Measurements from ENCODE around the gene ACVR1B. TPM values are rescaled to one million over a fixed set of nuclear protein-coding genes. Genes with fewer than 3 reads are reported as not detected.

ACVR1B gene
- total and polyA plus RNA-seq, 9 of the 15 experiments (the other 6 are each of a cell fraction or from before 2014, with no cell fraction given), result 0.97 to 15.1 (median 6.8) TPM

- TF ChIP-seq ZNF830 (CRISPR knock-in tag; IDR thresholded peaks at IDR 0.05) (no peak), MED1 (CRISPR knock-in tag; IDR thresholded peaks at IDR 0.05; ENCODE audit: borderline replicate concordance) (no peak), RAD51 (IDR thresholded peaks at IDR 0.05; ENCODE audit: borderline replicate concordance, low read depth) (0 out of 2 replicates have a peak, but pooled peaks have one; percentile 13), NELFE (IDR thresholded peaks at IDR 0.05; ENCODE audit: insufficient read depth, insufficient read length) (no peak), ZNF347 (CRISPR knock-in tag; IDR thresholded peaks at IDR 0.05; ENCODE audit: low read depth) (no peak), REST (IDR thresholded peaks at IDR 0.05; ENCODE audit: borderline replicate concordance) (peak; percentile 9; the same call in 1 of the 2 replicates), REST (CRISPR knock-in tag; IDR thresholded peaks at IDR 0.05; ENCODE audit: low read depth) (no peak), ZNF561 (CRISPR knock-in tag; conservative IDR thresholded peaks at IDR 0.05) (no peak), ZNF609 (CRISPR knock-in tag; IDR thresholded peaks at IDR 0.05; ENCODE audit: borderline replicate concordance) (no peak), TAF9B (IDR thresholded peaks at IDR 0.05; ENCODE audit: partially characterized antibody) (no peak), ZHX1 (conservative IDR thresholded peaks at IDR 0.05; ENCODE audit: low read length) (no peak), ARID2 (IDR thresholded peaks at IDR 0.05) (no peak)
Observed at GRCh38 chr12:51917746-51918453, 33.6 kb upstream of the ACVR1B start (continued).
